PC-9 (cell line): ENCODE data around the gene PEPD.

Experiments used
- EZH2 ChIP-seq: fragments of 200-600 bp; sonication (generic); IDR thresholded peaks from 2 replicates; pipeline ENCODE4 v1.8.0; 2017; ENCODE audit warnings: antibody characterized with exemption, low read depth
- TF ChIP-seq, protein P1 (sequence below): fragments of 200-600 bp; sonication (generic); conservative IDR thresholded peaks from 2 replicates; pipeline ENCODE4 v1.6.1; 2017; ENCODE audit warnings: mixed run types, antibody characterized with exemption, mild to moderate bottlenecking, moderate library complexity

DNA sequence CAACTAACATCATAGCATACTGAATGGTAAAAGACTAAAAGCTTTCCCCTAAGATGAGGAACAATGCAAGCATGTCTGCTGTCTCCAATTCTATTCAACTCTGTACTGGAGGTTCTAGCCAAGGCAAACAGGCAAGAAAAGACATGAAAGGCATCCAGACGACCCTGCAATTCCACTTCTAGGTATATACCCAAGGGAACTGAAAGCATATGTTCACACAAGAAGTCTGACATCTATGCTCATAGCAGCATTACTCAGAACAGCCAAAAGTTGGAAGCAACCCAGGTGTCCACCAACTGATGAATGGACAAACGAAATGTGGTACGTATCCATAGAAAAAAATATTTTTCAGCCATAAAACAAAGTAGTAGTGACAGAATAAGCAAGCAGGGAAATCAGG, 39.1 kb downstream of the PEPD start:
- TF ChIP-seq EZH2, result no peak
- TF ChIP-seq, protein P1, sequence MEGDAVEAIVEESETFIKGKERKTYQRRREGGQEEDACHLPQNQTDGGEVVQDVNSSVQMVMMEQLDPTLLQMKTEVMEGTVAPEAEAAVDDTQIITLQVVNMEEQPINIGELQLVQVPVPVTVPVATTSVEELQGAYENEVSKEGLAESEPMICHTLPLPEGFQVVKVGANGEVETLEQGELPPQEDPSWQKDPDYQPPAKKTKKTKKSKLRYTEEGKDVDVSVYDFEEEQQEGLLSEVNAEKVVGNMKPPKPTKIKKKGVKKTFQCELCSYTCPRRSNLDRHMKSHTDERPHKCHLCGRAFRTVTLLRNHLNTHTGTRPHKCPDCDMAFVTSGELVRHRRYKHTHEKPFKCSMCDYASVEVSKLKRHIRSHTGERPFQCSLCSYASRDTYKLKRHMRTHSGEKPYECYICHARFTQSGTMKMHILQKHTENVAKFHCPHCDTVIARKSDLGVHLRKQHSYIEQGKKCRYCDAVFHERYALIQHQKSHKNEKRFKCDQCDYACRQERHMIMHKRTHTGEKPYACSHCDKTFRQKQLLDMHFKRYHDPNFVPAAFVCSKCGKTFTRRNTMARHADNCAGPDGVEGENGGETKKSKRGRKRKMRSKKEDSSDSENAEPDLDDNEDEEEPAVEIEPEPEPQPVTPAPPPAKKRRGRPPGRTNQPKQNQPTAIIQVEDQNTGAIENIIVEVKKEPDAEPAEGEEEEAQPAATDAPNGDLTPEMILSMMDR, result no peak
